Liver (tissue), 9 donors: Measurements from ENCODE around the gene BLOC1S3. TPM values are rescaled to one million over a fixed set of nuclear protein-coding genes. Genes with fewer than 3 reads are reported as not detected.

Experiments used
- DNase-seq: peaks from one replicate; pipeline ENCODE4 v3.0.0-alpha.2; 2017; ENCODE audit warnings: low spot score
- H3K27ac ChIP-seq, 2 donors: one replicate each; pipeline ENCODE4 v1.7.0; 2013; ENCODE audit warnings: inconsistent platforms in 2 of 2, low read length in 2 of 2, control low read depth in 1 of 2, low read depth in 1 of 2, mild to moderate bottlenecking in 1 of 2
- H3K27me3 ChIP-seq, 4 donors: one replicate each; pipeline versions ENCODE4 v1.6.1 to v1.7.0; 2013; ENCODE audit warnings: low read length in 3 of 4, inconsistent platforms in 1 of 4, mild to moderate bottlenecking in 1 of 4, moderate library complexity in 1 of 4; ENCODE audit not compliant: control insufficient read depth in 4 of 4, insufficient read depth in 4 of 4
- H3K36me3 ChIP-seq, 4 donors: one replicate each; pipeline versions ENCODE4 v1.6.1 to v1.7.0; 2013; ENCODE audit warnings: low read length in 3 of 4, mild to moderate bottlenecking in 3 of 4, low read depth in 1 of 4, moderate library complexity in 1 of 4; ENCODE audit not compliant: control insufficient read depth in 4 of 4, insufficient read depth in 3 of 4
- H3K4me1 ChIP-seq, 4 donors: one replicate each; pipeline versions ENCODE4 v1.6.1 to v1.7.0; 2013; ENCODE audit warnings: low read length in 3 of 4, mild to moderate bottlenecking in 3 of 4, moderate library complexity in 1 of 4; ENCODE audit not compliant: control insufficient read depth in 4 of 4, insufficient read depth in 4 of 4
- H3K4me3 ChIP-seq, 3 donors: one replicate each; pipeline versions ENCODE4 v1.6.1 to v1.7.0; 2013; ENCODE audit warnings: low read length in 3 of 3, control low read depth in 1 of 3, low read depth in 1 of 3, mild to moderate bottlenecking in 1 of 3
- H3K9ac ChIP-seq, 2 donors: one replicate each; pipeline ENCODE4 v1.7.0; 2013; ENCODE audit warnings: low read length in 2 of 2, mild to moderate bottlenecking in 2 of 2, moderate library complexity in 2 of 2, control low read depth in 1 of 2, low read depth in 1 of 2
- H3K9me3 ChIP-seq, 4 donors: one replicate each; pipeline versions ENCODE4 v1.6.1 to v1.7.0; 2013; ENCODE audit warnings: low read length in 3 of 4; ENCODE audit not compliant: control insufficient read depth in 4 of 4
- ATF3 ChIP-seq: IDR thresholded peaks from 2 replicates; pipeline ENCODE4 v1.6.1; 2016; ENCODE audit warnings: antibody characterized with exemption
- CTCF ChIP-seq: fragments of 150-350 bp; IDR thresholded peaks from 2 replicates; pipeline ENCODE4 v1.5.1; 2017; ENCODE audit warnings: improper control_type of control experiment, low read depth, low read length; ENCODE audit not compliant: missing input control
- FOXA1 ChIP-seq: IDR thresholded peaks from 2 replicates; pipeline ENCODE4 v1.6.1; 2016; ENCODE audit warnings: antibody characterized with exemption
- FOXA2 ChIP-seq: IDR thresholded peaks from 2 replicates; pipeline ENCODE4 v1.6.1; 2016; ENCODE audit warnings: antibody characterized with exemption
- HNF4A ChIP-seq, 2 donors: conservative IDR thresholded peaks; 2 replicates each; pipeline ENCODE4 v1.6.1; 2016; ENCODE audit warnings: antibody characterized with exemption in 2 of 2, mild to moderate bottlenecking in 2 of 2
- HNF4G ChIP-seq: IDR thresholded peaks from 2 replicates; pipeline ENCODE4 v1.6.1; 2016; ENCODE audit warnings: antibody characterized with exemption
- JUND ChIP-seq, 2 donors: IDR thresholded peaks; 2 replicates each; pipeline ENCODE4 v1.6.1; 2016; ENCODE audit warnings: antibody characterized with exemption in 2 of 2
- NR2F2 ChIP-seq: IDR thresholded peaks from 2 replicates; pipeline ENCODE4 v1.6.1; 2016; ENCODE audit warnings: antibody characterized with exemption
- RAD21 ChIP-seq, 2 donors: IDR thresholded peaks; 2 replicates each; pipeline ENCODE4 v1.6.1; 2016; ENCODE audit warnings: antibody characterized with exemption in 2 of 2, mild to moderate bottlenecking in 2 of 2
- REST ChIP-seq: IDR thresholded peaks from 2 replicates; pipeline ENCODE4 v1.6.1; 2016; ENCODE audit warnings: antibody characterized with exemption, mild to moderate bottlenecking
- SP1 ChIP-seq: IDR thresholded peaks from 2 replicates; pipeline ENCODE4 v1.6.1; 2018; ENCODE audit warnings: antibody characterized with exemption, mild to moderate bottlenecking
- TAF1 ChIP-seq: conservative IDR thresholded peaks from 2 replicates; pipeline ENCODE4 v1.6.1; 2016; ENCODE audit warnings: antibody characterized with exemption, mild to moderate bottlenecking
- YY1 ChIP-seq: IDR thresholded peaks from 2 replicates; pipeline ENCODE4 v1.6.1; 2016; ENCODE audit warnings: antibody characterized with exemption, mild to moderate bottlenecking
- WGBS: extraction: QIAGEN DNeasy Blood & Tissue Kit; methylation state at CpG from one replicate; pipeline ENCODE4 v1.1.7; 2013; 5-methylcytosine and 5-hydroxymethylcytosine counted together
- polyA plus RNA-seq, 2 donors: library from polyadenylated mRNA; stranded (reverse) in 1 of 2; unstranded in 1 of 2; fragments of 200-250 nt in 1 of 2; fragments of >200 nt in 1 of 2; fragmentation: Nextera tagmentation in 1 of 2; extraction: Ambion mirVana in 1 of 2; gene quantifications; one replicate each; pipeline versions ENCODE4 v1.2.1 to v1.2.3, GENCODE V29; 2013 to 2015
- total RNA-seq, 2 donors: library from RNA; depleted of rRNA; stranded (reverse); fragments of >200 nt; gene quantifications; one replicate each; pipeline ENCODE4 v1.2.3, GENCODE V29; 2014
- donor health status: healthy.
- donor health status: healthy.
- donor health status: healthy.
- donor health status: healthy.
- donor health status: healthy.

The BLOC1S3 gene
- total and polyA plus RNA-seq, 4 donors, result 2.7 to 4.6 (median 4.2) TPM

- no peak for DNase-seq
- peaks cover 3 to 9% (median 5%) of the 10 kb centered on the region in 4 donors for H3K4me1 ChIP-seq
- no peak overlapping the region for H3K9ac ChIP-seq
- H3K9me3 ChIP-seq, result no peaks in the 10 kb centered on the region
- no peak overlapping the region for H3K27ac ChIP-seq
- no peaks in the 10 kb centered on the region for H3K36me3 ChIP-seq
- peaks cover 0 to 3% (median 0%) of the 10 kb centered on the region in 4 donors for H3K27me3 ChIP-seq
- no peak overlapping the region for H3K4me3 ChIP-seq
- 21% methylated on average over 35 of the region's 35 CpGs for WGBS
- TF ChIP-seq NR2F2, result peak; percentile 25
- TF ChIP-seq CTCF, result no peak
Measured at GRCh38 chr19:45215391-45216191, 37.0 kb downstream of the BLOC1S3 start.

- Histone ChIP-seq H3K36me3 (no peaks in the 10 kb centered on the region), H3K4me1 (peaks cover 0 to 9% (median 3%) of the 10 kb centered on the region in 4 donors), H3K4me3 (no peak overlapping the region), H3K9me3 (no peaks in the 10 kb centered on the region), H3K9ac (no peak overlapping the region), H3K27me3 (peaks cover 0 to 3% (median 0%) of the 10 kb centered on the region in 4 donors), H3K27ac (no peak overlapping the region)
- TF ChIP-seq FOXA1 (no peak), CTCF (no peak), TAF1 (no peak), ATF3 (no peak), HNF4G (no peak), HNF4A (conservative IDR thresholded peaks at IDR 0.05) (no peak)
- DNase-seq, result no peak
- 75% methylated on average over 6 of the region's 6 CpGs for WGBS
Measured at GRCh38 chr19:45216667-45217066, 38.1 kb downstream of the BLOC1S3 start.

GRCh38 chr19:45217193-45217956 is 38.8 kb downstream of the BLOC1S3 start:
- H3K36me3 ChIP-seq, result no peaks in the 10 kb centered on the region
- H3K4me3 ChIP-seq, result no peak overlapping the region
- no peak overlapping the region for H3K27ac ChIP-seq
- DNase-seq, result no peak
- H3K9me3 ChIP-seq, result no peaks in the 10 kb centered on the region
- H3K27me3 ChIP-seq, result peaks cover 0 to 3% (median 0%) of the 10 kb centered on the region in 4 donors
- H3K4me1 ChIP-seq, result peaks cover 0 to 9% (median 2%) of the 10 kb centered on the region in 4 donors
- no peak overlapping the region for H3K9ac ChIP-seq
- 25% methylated on average over 46 of the region's 46 CpGs for WGBS
- no peak for TF ChIP-seq TAF1
- no peak for TF ChIP-seq CTCF
- no peak for TF ChIP-seq FOXA2
- no peak for TF ChIP-seq SP1
- TF ChIP-seq REST, result no peak
- TF ChIP-seq JUND (IDR thresholded peaks at IDR 0.05), result no peak
- no peak for TF ChIP-seq ATF3
- no peak for TF ChIP-seq FOXA1
- TF ChIP-seq HNF4G, result no peak
- no peak for TF ChIP-seq YY1
- no peak for TF ChIP-seq RAD21 (IDR thresholded peaks at IDR 0.05)
